Measurements from ENCODE around the gene PSMA3.

PSMA3 gene

GRCh38 chr14:58272588-58273372, 28.1 kb downstream of the PSMA3 start:
- DNase-seq: no peak

DNA sequence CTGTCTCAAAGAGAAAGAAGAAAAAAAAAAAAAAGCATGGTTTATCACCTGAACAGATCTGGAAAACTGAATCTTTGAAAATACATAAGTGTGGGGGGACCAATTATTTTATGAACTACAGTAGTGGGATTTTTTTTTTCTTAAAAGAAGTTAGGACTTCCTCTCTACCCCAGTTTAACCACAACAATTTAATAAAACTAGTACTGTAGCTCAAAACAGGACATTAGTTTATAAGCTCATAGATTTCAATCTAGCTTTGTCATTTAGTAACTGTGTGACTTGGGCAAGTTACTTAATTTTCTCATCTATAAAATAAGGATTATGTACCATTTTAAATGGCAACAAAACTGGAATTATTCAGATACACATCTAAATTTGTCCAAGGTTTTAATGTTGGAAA, 30.2 kb downstream of the PSMA3 start:
- no peak for DNase-seq

- no peak for DNase-seq
Measured at GRCh38 chr14:58275527-58276190, 31.0 kb downstream of the PSMA3 start.

- no peak for DNase-seq
Measured at GRCh38 chr14:58276208-58276607, 31.6 kb downstream of the PSMA3 start.

- no peak for DNase-seq
Measured at GRCh38 chr14:58278177-58278576, 33.5 kb downstream of the PSMA3 start.

DNA sequence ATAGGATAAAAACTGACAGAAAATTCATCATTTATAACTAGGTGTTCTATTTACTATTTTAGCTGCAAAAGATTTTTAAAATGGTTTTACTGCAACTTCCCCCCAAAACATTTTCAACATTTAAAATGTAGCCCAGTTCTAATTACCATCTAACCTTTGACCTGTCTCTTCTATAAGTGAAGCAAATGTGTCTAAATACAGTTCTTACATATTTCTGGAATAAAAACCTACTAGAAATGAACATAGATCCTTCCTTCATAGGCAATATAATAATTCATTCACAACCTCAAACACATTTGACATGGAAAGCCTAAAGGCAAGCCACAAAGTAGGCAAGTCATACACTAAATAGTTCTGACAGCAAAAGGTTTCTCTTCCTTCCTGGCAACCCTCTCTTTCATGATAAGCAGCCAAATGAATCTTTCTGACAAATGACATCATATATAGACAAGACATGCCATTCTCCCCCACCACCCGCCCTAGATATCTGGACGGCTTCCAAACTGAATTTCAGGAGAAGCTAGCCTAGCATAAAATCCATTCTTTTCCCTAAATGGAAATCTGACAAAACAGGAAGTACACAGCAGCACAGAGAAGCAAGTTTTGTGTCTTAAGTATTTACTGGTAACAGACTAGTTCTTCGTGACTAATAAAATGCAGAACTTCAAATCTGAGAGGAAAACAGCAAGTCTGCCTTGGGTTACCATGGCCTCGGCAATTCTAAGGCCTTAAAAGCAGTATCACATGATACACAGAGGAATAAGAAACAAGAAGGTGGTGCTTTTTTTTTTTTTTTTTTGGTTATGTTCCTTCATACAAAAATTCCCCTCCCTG, 36.5 kb downstream of the PSMA3 start:
- DNase-seq: peak in 5 of 6 experiments; percentile 10 to 59 (median 38)

DNA sequence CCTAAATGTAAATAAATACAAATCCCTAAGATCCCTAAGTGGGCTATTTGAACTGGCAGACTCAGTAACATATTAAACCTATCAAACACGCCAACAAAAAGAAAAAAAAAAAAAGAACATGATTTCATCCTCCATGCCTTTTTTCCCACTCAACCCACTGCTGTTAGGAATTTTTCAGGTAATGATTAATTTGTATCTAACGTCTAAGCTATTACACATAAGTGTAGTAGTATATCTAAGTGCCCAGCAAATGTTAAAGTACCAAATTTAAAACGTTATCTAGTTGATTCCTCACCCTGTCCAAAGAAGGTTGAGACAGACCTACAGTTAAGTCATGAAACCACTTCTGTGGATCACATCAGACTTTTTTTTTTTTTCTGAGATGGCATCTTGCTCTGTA, 37.3 kb downstream of the PSMA3 start:
- DNase-seq: no peak

DNA sequence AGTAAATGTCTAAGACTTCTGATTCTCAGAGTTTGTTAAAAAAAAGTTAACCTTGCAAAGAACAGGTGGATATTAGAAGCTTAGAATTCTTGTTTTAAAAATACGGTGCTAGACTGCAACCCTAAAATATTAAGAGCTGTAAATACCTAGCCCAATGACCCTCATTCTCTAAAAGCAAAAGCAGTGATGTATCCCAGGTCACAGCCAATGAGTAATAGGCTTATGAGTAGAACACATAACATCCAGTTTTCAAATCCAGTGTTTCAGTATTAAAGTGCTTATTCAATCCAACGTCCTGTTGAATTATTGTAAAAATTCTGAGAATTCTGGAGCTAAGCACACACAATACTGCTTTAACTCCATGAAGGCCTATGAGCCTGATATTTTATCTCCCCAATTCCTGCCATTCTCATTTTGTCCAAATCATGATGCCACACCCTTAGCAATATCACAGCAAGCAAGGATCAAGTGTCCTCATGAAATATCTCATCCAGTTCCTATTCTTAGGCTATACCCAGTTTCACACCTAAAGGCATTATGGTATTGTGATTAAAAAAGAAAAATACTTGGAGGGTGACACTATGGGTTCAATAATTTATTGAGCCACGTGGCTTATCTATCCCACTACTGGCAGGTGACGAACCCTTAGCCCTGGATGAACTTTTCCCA, 38.4 kb downstream of the PSMA3 start:
- DNase-seq: no peak

DNA sequence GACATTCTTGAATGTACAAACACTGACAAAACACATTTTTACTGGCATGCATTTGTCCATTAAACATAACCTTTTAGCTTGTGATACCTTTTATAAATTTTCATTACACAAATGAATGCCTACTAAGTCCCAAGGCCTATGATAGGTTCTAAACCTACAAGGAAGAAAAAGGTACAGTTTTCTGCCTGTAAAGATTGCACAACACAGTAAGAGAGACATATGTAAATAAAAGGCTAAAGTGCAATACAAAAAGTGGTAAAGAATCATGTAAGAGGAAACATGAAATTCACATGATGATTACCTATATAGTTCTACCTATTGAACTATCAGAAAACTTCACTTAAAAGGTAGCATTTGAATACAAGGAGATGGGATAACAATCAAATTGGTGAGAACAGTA, 39.1 kb downstream of the PSMA3 start:
- no peak for DNase-seq

- DNase-seq: no peak
Measured at GRCh38 chr14:58285132-58285531, 40.5 kb downstream of the PSMA3 start.

DNA sequence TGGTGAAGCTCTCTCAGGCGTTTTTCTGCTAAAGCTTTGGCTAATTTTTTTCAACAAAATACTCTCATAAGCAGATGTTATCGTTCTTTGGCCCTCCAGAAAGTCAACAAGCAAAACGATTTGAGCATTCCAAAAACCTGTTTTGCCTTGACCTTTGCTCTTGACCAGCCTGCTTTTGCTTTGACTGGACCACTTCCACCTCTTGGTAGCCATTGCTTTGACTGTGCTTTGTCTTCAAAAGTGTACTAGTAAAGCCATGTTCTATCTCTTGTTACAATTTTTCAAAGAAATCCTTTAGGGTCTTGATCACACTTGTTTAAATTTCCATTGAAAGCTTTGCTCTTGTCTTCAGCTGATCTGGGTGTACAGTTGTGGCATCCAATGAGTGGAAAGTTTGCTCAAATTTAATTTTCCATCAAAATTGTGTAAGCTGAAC, 43.0 kb downstream of the PSMA3 start:
- no peak for DNase-seq

GRCh38 chr14:58288106-58288792, 43.6 kb downstream of the PSMA3 start:
- no peak for DNase-seq

- no peak for DNase-seq
Measured at GRCh38 chr14:58291646-58292045, 47.0 kb downstream of the PSMA3 start.

DNA sequence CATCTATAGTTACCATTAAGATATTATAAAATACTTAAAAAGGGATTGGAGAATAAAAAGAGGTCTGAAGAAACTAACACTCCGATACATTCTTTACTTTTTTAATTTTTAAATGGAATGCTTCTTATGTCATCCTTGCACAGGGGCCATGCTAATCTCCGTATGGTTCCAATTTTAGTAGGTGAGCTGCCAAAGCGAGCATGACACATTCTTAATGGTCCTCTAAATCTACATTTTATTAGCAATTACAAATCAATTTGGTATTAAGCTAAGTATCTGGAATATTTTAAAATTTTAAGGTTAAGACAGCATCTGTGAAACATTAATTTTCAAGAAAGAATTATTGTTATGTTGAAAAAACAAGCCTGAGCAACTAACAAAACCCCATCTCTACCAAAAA, 47.5 kb downstream of the PSMA3 start:
- DNase-seq: no peak

DNA sequence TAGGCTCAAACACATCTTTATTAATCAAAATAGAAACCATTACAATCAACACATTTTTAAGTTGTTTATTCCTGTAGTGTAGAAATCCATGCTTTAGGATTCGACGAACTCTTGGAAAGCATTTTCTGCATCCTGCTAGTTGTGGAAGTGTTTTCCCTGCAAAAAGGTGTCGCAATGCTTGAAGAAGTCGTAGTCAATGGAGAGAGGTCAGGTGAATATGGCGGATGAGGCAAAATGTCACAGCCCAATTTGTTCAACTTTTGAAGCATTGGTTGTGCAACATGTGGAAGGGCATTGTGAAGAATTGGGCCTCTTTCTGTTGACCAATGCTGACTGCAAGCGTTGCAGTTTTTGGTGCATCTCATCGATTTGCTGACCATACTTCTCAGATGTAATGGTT, 49.6 kb downstream of the PSMA3 start:
- no peak for DNase-seq

GRCh38 chr14:58296726-58297125, 52.1 kb downstream of the PSMA3 start:
- no peak for DNase-seq

GRCh38 chr14:58297412-58297761, 52.7 kb downstream of the PSMA3 start:
- no peak for DNase-seq

GRCh38 chr14:58297762-58298476, 53.3 kb downstream of the PSMA3 start:
- peak; percentile 98 to 100 (median 98) for DNase-seq

DNA sequence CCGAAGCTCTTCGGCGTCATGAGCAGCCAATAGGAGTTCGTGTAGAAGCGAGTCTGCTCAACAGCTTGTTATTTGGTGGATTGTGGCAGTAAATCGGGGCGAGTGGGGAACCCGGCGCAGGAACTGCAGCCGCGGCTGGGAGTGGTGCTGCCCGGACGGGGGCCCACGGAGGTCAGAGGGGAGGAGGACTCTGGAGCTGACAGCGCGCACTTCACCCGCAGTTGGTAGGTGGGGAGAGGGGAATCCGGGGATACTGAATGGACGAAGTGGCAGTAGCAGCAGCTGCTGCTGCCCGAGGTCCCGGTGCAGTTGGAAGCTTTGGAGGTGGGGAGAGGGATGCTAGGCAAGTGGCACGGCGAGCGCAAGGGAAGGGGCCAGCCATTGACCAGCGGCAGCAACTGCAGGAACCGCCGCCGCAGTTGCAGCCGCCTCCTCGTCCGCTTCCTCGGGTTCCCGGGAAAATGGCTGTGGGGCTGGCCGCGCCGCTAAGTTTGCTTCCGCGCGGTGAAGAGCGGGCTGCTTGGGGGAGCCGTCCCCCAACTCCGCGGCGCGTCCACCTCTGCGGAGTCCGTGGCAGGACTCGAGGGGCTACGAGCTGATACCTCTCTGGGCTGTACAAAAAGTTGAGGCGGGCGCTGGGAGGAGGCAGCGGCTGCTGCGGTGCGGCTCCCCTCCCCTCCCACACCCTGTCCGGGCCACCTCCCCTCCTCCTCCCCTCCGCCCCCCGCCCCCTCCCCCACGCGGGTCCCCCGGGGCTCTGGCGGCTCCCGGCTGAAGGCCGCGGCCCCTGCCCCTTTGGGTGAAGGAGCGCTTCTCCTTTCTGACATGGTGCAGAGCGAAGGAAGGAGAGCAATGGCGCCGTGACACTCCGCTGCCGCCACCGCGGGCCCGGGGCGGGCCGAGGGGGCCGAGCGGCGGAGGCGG, 54.1 kb downstream of the PSMA3 start, which contains the start of gene ARID4A:
TSS of gene ARID4A (plus strand) at position 79 of the 924 bp plus-strand sequence. CDS start 1,300 bp downstream, outside the sequence.
- peak in 5 of 6 experiments; percentile 28 to 80 (median 48) for DNase-seq
